Fibroblast of lung (primary cell): ENCODE data around the gene STAB2.

Source experiments
- CTCF ChIP-seq, 2 donors: IDR thresholded peaks in 1 of 2; conservative IDR thresholded peaks in 1 of 2; 1 replicate in 1 of 2; 2 replicates in 1 of 2; pipeline ENCODE4 v1.5.1; 2011 to 2012; ENCODE audit warnings: low read length in 2 of 2, control low read depth in 1 of 2, inconsistent platforms in 1 of 2, low read depth in 1 of 2, mild to moderate bottlenecking in 1 of 2
- EZH2 ChIP-seq: IDR thresholded peaks from 2 replicates; pipeline ENCODE4 v1.5.1; 2012; ENCODE audit warnings: low read length, control low read depth, mild to moderate bottlenecking; ENCODE audit errors: missing control alignments

GRCh38 chr12:103697971-103698751 is 111.1 kb downstream of the STAB2 start:
- TF ChIP-seq CTCF (conservative IDR thresholded peaks at IDR 0.05 in 1 of 2, IDR thresholded peaks at IDR 0.05 in 1 of 2; ENCODE audit: low read depth in 1 of 2, low read length in 2 of 2) = no peak
- no peak for TF ChIP-seq EZH2
